Mesangial cell (primary cell): ENCODE results near the gene TSNAX. TPM values are rescaled to one million over a fixed set of nuclear protein-coding genes. Genes with fewer than 3 reads are reported as not detected.

ENCODE experiments used
- total RNA-seq: library from RNA; depleted of rRNA; stranded (reverse); fragments of >200 nt; gene quantifications from 2 replicates; pipeline ENCODE4 v1.2.3, GENCODE V29; 2015

Gene TSNAX, protein sequence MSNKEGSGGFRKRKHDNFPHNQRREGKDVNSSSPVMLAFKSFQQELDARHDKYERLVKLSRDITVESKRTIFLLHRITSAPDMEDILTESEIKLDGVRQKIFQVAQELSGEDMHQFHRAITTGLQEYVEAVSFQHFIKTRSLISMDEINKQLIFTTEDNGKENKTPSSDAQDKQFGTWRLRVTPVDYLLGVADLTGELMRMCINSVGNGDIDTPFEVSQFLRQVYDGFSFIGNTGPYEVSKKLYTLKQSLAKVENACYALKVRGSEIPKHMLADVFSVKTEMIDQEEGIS
- 12.3 and 12.9 TPM in 2 replicates for total RNA-seq

DNA sequence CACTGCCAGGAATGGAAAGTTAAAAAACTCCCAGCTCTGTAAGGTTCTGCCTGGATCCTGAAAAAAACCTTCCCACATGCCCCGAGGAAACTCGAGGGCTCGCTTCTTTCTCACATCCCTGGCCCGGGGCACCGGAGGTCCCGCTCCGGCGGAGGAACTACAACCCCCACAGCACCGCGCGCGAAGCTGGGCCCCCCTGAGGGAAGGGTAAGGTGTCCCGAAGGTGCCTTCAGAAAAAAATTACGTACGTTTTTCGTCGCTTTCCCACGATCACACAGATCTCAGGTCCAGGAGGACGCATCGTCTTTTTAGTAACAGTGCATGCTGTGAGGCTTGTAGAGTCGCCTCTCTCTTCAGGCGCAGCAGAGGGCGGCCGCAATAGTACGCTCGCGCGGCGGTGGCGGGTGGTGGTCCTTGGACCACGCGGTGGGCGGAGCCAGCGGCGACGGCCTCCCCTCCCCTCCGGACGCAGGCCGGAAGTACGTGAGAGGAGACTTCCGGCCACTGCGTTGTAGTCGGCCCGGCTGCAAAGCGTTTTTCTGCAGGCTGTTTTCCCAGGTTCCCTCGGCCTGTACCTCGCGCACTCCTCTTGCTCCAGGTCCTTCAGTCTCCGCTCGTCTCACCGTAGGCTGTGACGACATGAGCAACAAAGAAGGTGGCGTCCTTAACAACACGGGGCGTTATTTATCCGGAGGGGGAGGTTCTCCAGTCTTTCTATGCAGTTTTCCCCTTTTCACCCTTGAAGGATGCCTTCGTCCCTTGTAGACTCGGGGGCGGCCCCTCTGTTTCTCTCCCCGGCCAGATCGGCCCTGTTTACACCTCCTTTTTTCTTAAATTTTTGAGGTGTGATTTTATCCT lies at the start of gene TSNAX:
Gene TSNAX (plus strand): TSS at position 498 of the 858 bp plus-strand sequence. CDS start 142 bp downstream, at position 640.

Other genes starting within 250 kb of the TSNAX start
- 6.0 and 7.1 TPM in 2 replicates for gene EXOC8, start 190.8 kb upstream of the TSNAX start, total RNA-seq
- 13.5 and 18.9 TPM in 2 replicates for gene SPRTN, start 190.4 kb upstream of the TSNAX start, total RNA-seq
- 23.1 and 24.3 TPM in 2 replicates for gene EGLN1, start 106.4 kb upstream of the TSNAX start, total RNA-seq
- gene DISC1, start 98.1 kb downstream of the TSNAX start, total RNA-seq = 2.1 and 4.7 TPM in 2 replicates